ENCODE measurements around the gene MCCC1.

- TF ChIP-seq MAX (IDR thresholded peaks at IDR 0.05) (no peak), RAD21 (IDR thresholded peaks at IDR 0.05; ENCODE audit: low read depth) (no peak), CTCF (IDR thresholded peaks at IDR 0.05 in 2 of 3, conservative IDR thresholded peaks at IDR 0.05 in 1 of 3; ENCODE audit: borderline replicate concordance in 1 of 3, insufficient read depth in 1 of 3, low read depth in 2 of 3, low read length in 2 of 3) (no peak), TCF7L2 (IDR thresholded peaks at IDR 0.05; ENCODE audit: borderline replicate concordance, extremely low read depth, insufficient read depth, insufficient read length) (no peak), FOSL1 (IDR thresholded peaks at IDR 0.05; ENCODE audit: low read depth) (no peak), JUND (IDR thresholded peaks at IDR 0.05) (no peak)
These were observed 72.0 kb downstream of the MCCC1 start for GRCh38 chr3:183027276-183027675.
